NOMO-1 treated with DMSO at 0.1 percent for 48 hours (cell line): Measurements from ENCODE around the gene POLG2.

Source experiments
- DNase-seq: peaks from one replicate; lab custom pipeline; 2025; ENCODE audit not compliant: unreplicated experiment; lab: John Stamatoyannopoulos, UW

Gene POLG2

GRCh38 chr17:64496786-64497564 lies at the start of gene POLG2:
POLG2 (minus strand) TSS chr17:64497054; CDS start chr17:64496968, 86 bp downstream.
- peak; percentile 91 for DNase-seq

GRCh38 chr17:64544742-64545141 lies 47.9 kb upstream of the POLG2 start:
- no peak for DNase-seq

GRCh38 chr17:64540118-64540776 lies 43.4 kb upstream of the POLG2 start:
- no peak for DNase-seq

GRCh38 chr17:64538508-64539130 lies 41.8 kb upstream of the POLG2 start:
- DNase-seq = no peak

- no peak for DNase-seq
Observed at GRCh38 chr17:64537488-64537887, 40.6 kb upstream of the POLG2 start.

- DNase-seq = no peak
Observed at GRCh38 chr17:64536913-64537312, 40.1 kb upstream of the POLG2 start.

GRCh38 chr17:64535357-64535756 lies 38.5 kb upstream of the POLG2 start:
- DNase-seq = no peak

GRCh38 chr17:64534187-64534586 lies 37.3 kb upstream of the POLG2 start:
- DNase-seq = no peak

GRCh38 chr17:64533784-64534183 lies 36.9 kb upstream of the POLG2 start:
- DNase-seq = no peak

GRCh38 chr17:64532409-64532808 lies 35.6 kb upstream of the POLG2 start:
- DNase-seq = no peak

GRCh38 chr17:64531955-64532371 lies 35.1 kb upstream of the POLG2 start:
- no peak for DNase-seq

GRCh38 chr17:64529221-64529620 lies 32.4 kb upstream of the POLG2 start:
- DNase-seq = no peak

- no peak for DNase-seq
Observed at GRCh38 chr17:64527914-64528313, 31.1 kb upstream of the POLG2 start.

- no peak for DNase-seq
Observed at GRCh38 chr17:64520359-64520758, 23.5 kb upstream of the POLG2 start.

GRCh38 chr17:64519601-64520000 lies 22.7 kb upstream of the POLG2 start:
- DNase-seq = no peak

- no peak for DNase-seq
Observed at GRCh38 chr17:64515829-64516228, 19.0 kb upstream of the POLG2 start.

GRCh38 chr17:64515419-64515818 lies 18.6 kb upstream of the POLG2 start:
- DNase-seq = no peak

- DNase-seq = no peak
Observed at GRCh38 chr17:64509179-64509578, 12.3 kb upstream of the POLG2 start.

- no peak for DNase-seq
Observed at GRCh38 chr17:64508683-64509082, 11.8 kb upstream of the POLG2 start.

GRCh38 chr17:64507413-64507782 lies 10.5 kb upstream of the POLG2 start:
- DNase-seq = peak; percentile 84

GRCh38 chr17:64506576-64507412 lies 9.9 kb upstream of the POLG2 start, which contains the start of gene CEP95:
CEP95 (plus strand) TSS chr17:64506977; CDS start chr17:64507098, 121 bp downstream.
- peak; percentile 96 for DNase-seq
